PC-3 (cell line): ENCODE results near the gene GGA3. TPM values are rescaled to one million over a fixed set of nuclear protein-coding genes. Genes with fewer than 3 reads are reported as not detected.

Source experiments
- ATAC-seq: fragments of 200-7000 bp; cut with Tn5 transposase; 2 replicates; pipeline ENCODE4 v1.9.1; 2020; ENCODE audit warnings: mild to moderate bottlenecking, moderate library complexity
- BruUV-seq: library from RNA; stranded (reverse); fragments of 400-500 nt; replicated peaks from 2 replicates; lab custom pipeline; 2021; lab: Mats Ljungman, UMichigan
- CTCF ChIA-PET: fragments of 300-600 bp; sonication (Branson Sonifier 250); formaldehyde crosslinking; loops from one replicate; lab custom pipeline; 2022; ENCODE audit warnings: antibody characterized with exemption; lab: Charles Lee
- POLR2A ChIA-PET: fragments of 300-600 bp; sonication (Branson Sonifier 250); formaldehyde crosslinking; loops from one replicate; lab custom pipeline; 2022; ENCODE audit warnings: antibody characterized with exemption; ENCODE audit not compliant: unreplicated experiment; lab: Charles Lee
- DNase-seq: peaks from one replicate; pipeline ENCODE4 v3.0.0-alpha.2; 2015
- H2AFZ ChIP-seq: fragments of 300-600 bp; sonication (generic); 2 replicates; pipeline ENCODE4 v1.6.0; 2016; ENCODE audit warnings: antibody characterized with exemption, low read length
- H3F3A ChIP-seq: fragments of 300-600 bp; sonication (generic); one replicate; pipeline ENCODE4 v1.6.0; 2017; ENCODE audit warnings: antibody characterized with exemption, low read length, control low read depth, mild to moderate bottlenecking; ENCODE audit not compliant: unreplicated experiment
- H3K27ac ChIP-seq: fragments of 300-600 bp; sonication (generic); 2 replicates; pipeline ENCODE4 v1.5.1; 2016; ENCODE audit warnings: mild to moderate bottlenecking, low read length
- H3K27me3 ChIP-seq: fragments of 300-600 bp; sonication (generic); 2 replicates; pipeline ENCODE4 v1.6.1; 2016; ENCODE audit warnings: low read length, mixed read lengths
- H3K36me3 ChIP-seq: fragments of 300-600 bp; sonication (generic); 2 replicates; pipeline ENCODE4 v1.6.1; 2016; ENCODE audit warnings: low read depth, mixed run types, low read length, mixed read lengths
- H3K4me1 ChIP-seq: fragments of 300-600 bp; sonication (generic); 2 replicates; pipeline ENCODE4 v1.5.1; 2016; ENCODE audit warnings: low read length; ENCODE audit not compliant: insufficient read depth
- H3K4me2 ChIP-seq: fragments of 300-600 bp; sonication (generic); 2 replicates; pipeline ENCODE4 v1.6.0; 2016; ENCODE audit warnings: low read length
- H3K4me3 ChIP-seq: fragments of 300-600 bp; sonication (generic); 2 replicates; pipeline ENCODE4 v1.5.1; 2016; ENCODE audit warnings: mild to moderate bottlenecking, low read length, mixed read lengths
- H3K79me2 ChIP-seq: fragments of 300-600 bp; sonication (generic); 2 replicates; pipeline ENCODE4 v1.6.1; 2017; ENCODE audit warnings: low read length, mixed read lengths
- H3K9ac ChIP-seq: fragments of 300-600 bp; sonication (generic); 2 replicates; pipeline ENCODE4 v1.6.0; 2016; ENCODE audit warnings: mild to moderate bottlenecking, low read length
- H3K9me2 ChIP-seq: fragments of 300-600 bp; sonication (generic); replicated peaks from 2 replicates; pipeline ENCODE4 v1.6.1; 2016; ENCODE audit warnings: mixed run types, low read length, mixed read lengths
- H3K9me3 ChIP-seq: fragments of 300-600 bp; sonication (generic); 2 replicates; pipeline ENCODE4 v1.6.1; 2016; ENCODE audit warnings: low read length, mixed read lengths
- H4K20me1 ChIP-seq: fragments of 300-600 bp; sonication (generic); 2 replicates; pipeline ENCODE4 v1.6.1; 2016; ENCODE audit warnings: low read length, mixed read lengths
- CTCF ChIP-seq: fragments of 300-600 bp; sonication (generic); conservative IDR thresholded peaks from 2 replicates; pipeline ENCODE4 v1.5.1; 2017; ENCODE audit warnings: antibody characterized with exemption, low read depth, mild to moderate bottlenecking, low read length
- EZH2 ChIP-seq: fragments of 300-600 bp; sonication (generic); IDR thresholded peaks from one replicate; pipeline ENCODE4 v1.6.1; 2017; ENCODE audit warnings: antibody characterized with exemption, mild to moderate bottlenecking, low read length; ENCODE audit not compliant: unreplicated experiment
- EZH2phosphoT487 ChIP-seq: fragments of 300-600 bp; sonication (generic); IDR thresholded peaks from 2 replicates; pipeline ENCODE4 v1.6.1; 2018; ENCODE audit warnings: mild to moderate bottlenecking, antibody characterized with exemption, low read length, borderline replicate concordance
- intact Hi-C: fragments of 100-400 bp; cut with micrococcal nuclease; formaldehyde crosslinking; loops from 2 replicates; pipeline ENCODE4 v1.9.0; 2023
- total RNA-seq: library from RNA; depleted of rRNA; stranded (reverse); fragments of >200 nt; gene quantifications from 2 replicates; pipeline ENCODE4 v1.2.3, GENCODE V29; 2014

The GGA3 gene
- total RNA-seq, 1 experiment from 2014 or later, result 38.8 TPM

DNA sequence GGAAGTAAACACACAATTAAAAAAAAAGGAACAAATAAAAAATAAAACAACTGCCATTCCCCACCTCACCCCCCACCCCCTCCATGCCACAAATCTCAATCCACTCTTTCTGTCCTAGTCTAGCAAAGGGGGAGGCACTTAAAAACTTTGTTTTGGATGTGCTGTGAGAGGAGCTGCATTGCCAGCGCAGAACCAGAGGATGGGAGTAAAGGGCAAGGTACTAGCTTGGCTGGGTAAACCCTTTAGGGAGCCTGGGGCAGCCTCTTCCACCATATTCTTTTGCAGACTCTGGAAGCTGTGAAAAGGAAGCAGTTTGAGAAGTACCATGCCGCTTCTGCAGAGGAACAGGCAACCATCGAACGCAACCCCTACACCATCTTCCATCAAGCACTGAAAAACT lies 1.6 kb upstream of the GGA3 start:
- Histone ChIP-seq H3K36me3 (peaks cover 21% of the 10 kb centered on the region), H3K4me2 (peak overlapping the region; percentile 95)
- CTCF ChIA-PET, result interaction anchor here (1.3 to 4.4 kb wide), 2 partner anchors 8 to 26 kb away, joined by 3 to 27 read pairs; partner anchors contain the start of genes MIF4GD and SLC25A19

GRCh38 chr17:75262112-75262606 lies 753 bp upstream of the GGA3 start:
- ChIA-PET POLR2A (interaction anchor here (0.6 to 2.3 kb wide), 4 partner anchors 9 to 27 kb away, joined by 3 to 25 read pairs (median 4); partner anchors contain the start of genes MIF4GD and SLC25A19), CTCF (interaction anchor here (1.1 to 4.4 kb wide), 3 partner anchors 8 to 27 kb away, joined by 3 to 27 read pairs (median 3); partner anchors contain the start of genes MIF4GD and SLC25A19)
- Histone ChIP-seq H3K9me2 (no peaks in the 10 kb centered on the region), H3F3A (no peaks in the 10 kb centered on the region), H3K36me3 (peaks cover 21% of the 10 kb centered on the region), H3K9me3 (no peaks in the 10 kb centered on the region), H3K9ac (peak overlapping the region; percentile 98), H3K4me3 (peak overlapping the region; percentile 96), H3K4me2 (peak overlapping the region; percentile 95), H4K20me1 (no peaks in the 10 kb centered on the region), H3K4me1 (peaks cover 21% of the 10 kb centered on the region), H2AFZ (peak overlapping the region; percentile 83), H3K27ac (peak overlapping the region; percentile 88), H3K27me3 (no peaks in the 10 kb centered on the region), H3K79me2 (peaks cover 63% of the 10 kb centered on the region)
- peak; percentile 30 for DNase-seq
- no peak for TF ChIP-seq CTCF
- TF ChIP-seq EZH2phosphoT487, result no peak
- no peak for TF ChIP-seq EZH2
- peak; percentile 36 for ATAC-seq
- intact Hi-C loops, result no loop called here
- BruUV-seq, result TSS peak; percentile 67

More for the DNA sequence above, 1.6 kb upstream of the GGA3 start:
- Histone ChIP-seq H3K9me3 (no peaks in the 10 kb centered on the region), H2AFZ (no peak overlapping the region), H3K27ac (no peak overlapping the region), H3F3A (no peaks in the 10 kb centered on the region), H4K20me1 (no peaks in the 10 kb centered on the region), H3K9me2 (no peaks in the 10 kb centered on the region), H3K4me1 (peaks cover 21% of the 10 kb centered on the region), H3K27me3 (no peaks in the 10 kb centered on the region), H3K9ac (peak overlapping the region; percentile 98; the same call in 1 of the 2 replicates), H3K4me3 (peak overlapping the region; percentile 96), H3K79me2 (peaks cover 58% of the 10 kb centered on the region)
- intact Hi-C loops, result no loop called here
- POLR2A ChIA-PET, result interaction anchor here (1.6 to 2.3 kb wide), 2 partner anchors 8 to 26 kb away, joined by 6 to 25 read pairs; partner anchors contain the start of genes MIF4GD and SLC25A19
- no peak for DNase-seq
- TF ChIP-seq CTCF, result 0 out of 2 replicates have a peak, but pooled peaks have one; percentile 21
- TF ChIP-seq EZH2, result no peak
- BruUV-seq, result no TSS peak
- ATAC-seq, result no peak
